HCT116 (cell line): ENCODE results near the gene GRXCR1. TPM values are rescaled to one million over a fixed set of nuclear protein-coding genes. Genes with fewer than 3 reads are reported as not detected.

Experiments
- ATAC-seq: fragments of 200-7000 bp; cut with Tn5 transposase; 2 replicates; pipeline ENCODE4 v1.9.1; 2020; ENCODE audit warnings: mild to moderate bottlenecking, moderate library complexity
- BruUV-seq: library from RNA; stranded (reverse); fragments of 400-500 nt; replicated peaks from 2 replicates; lab custom pipeline; 2021; lab: Mats Ljungman, UMichigan
- CTCF ChIA-PET: fragments of 300-600 bp; sonication (Branson Sonifier 250); formaldehyde crosslinking; loops from one replicate; lab custom pipeline; 2021; ENCODE audit warnings: antibody characterized with exemption; lab: Charles Lee
- POLR2A ChIA-PET: fragments of 300-600, 350-600 bp; sonication (Branson Sonifier 250); formaldehyde crosslinking; loops from one replicate; lab custom pipeline; 2021; ENCODE audit warnings: antibody characterized with exemption; lab: Charles Lee
- RAD21 ChIA-PET, 2 experiments: fragments of 300-600 bp; sonication (Branson Sonifier 250); formaldehyde crosslinking; loops; one replicate each; lab custom pipeline; 2023; ENCODE audit warnings: low total read pairs in 2 of 2; ENCODE audit not compliant: uncharacterized antibody in 2 of 2, unreplicated experiment in 2 of 2, low non-redundant PET in 1 of 2; lab: Charles Lee
- DNase-seq: peaks from one replicate; pipeline ENCODE4 v3.0.0-alpha.2; 2010; ENCODE audit warnings: low read depth, low spot score
- H2AFZ ChIP-seq: fragments of 200-600 bp; shearing (Covaris generic), sonication (generic); 2 replicates; pipeline ENCODE4 v1.6.1; 2017; ENCODE audit warnings: low read depth, mixed run types, mixed read lengths, antibody characterized with exemption, low read length; ENCODE audit not compliant: poor library complexity, severe bottlenecking
- H3K27ac ChIP-seq: 2 replicates; pipeline ENCODE4 v1.5.1; 2012; ENCODE audit warnings: low read depth, low read length
- H3K27me3 ChIP-seq: fragments of 200-600 bp; sonication (generic); 2 replicates; pipeline ENCODE4 v1.6.1; 2016; ENCODE audit warnings: mixed run types, low read length, mixed read lengths; ENCODE audit not compliant: insufficient read depth
- H3K36me3 ChIP-seq, 2 experiments: fragments of 200-500 bp in 1 of 2; fragments of 200-600 bp in 1 of 2; sonication (Bioruptor generic) in 1 of 2; sonication (generic) in 1 of 2; 2 replicates each; pipeline versions ENCODE4 v1.5.1 to v1.6.1; 2014 to 2016; ENCODE audit warnings: low read length in 2 of 2, inconsistent platforms in 1 of 2, mixed read lengths in 1 of 2, mixed run types in 1 of 2; ENCODE audit not compliant: insufficient read depth in 2 of 2, control insufficient read depth in 1 of 2
- H3K4me1 ChIP-seq, 2 experiments: fragments of 200-600 bp in 1 of 2; sonication (generic) in 1 of 2; 2 replicates each; pipeline versions ENCODE4 v1.5.1 to v1.6.1; 2012 to 2017; ENCODE audit warnings: low read length in 2 of 2, inconsistent platforms in 1 of 2, mild to moderate bottlenecking in 1 of 2, mixed read lengths in 1 of 2, mixed run types in 1 of 2, moderate library complexity in 1 of 2; ENCODE audit not compliant: insufficient read depth in 2 of 2, control insufficient read depth in 1 of 2
- H3K4me2 ChIP-seq: fragments of 200-600 bp; sonication (generic); 2 replicates; pipeline ENCODE4 v1.6.1; 2017; ENCODE audit warnings: mixed run types, low read length, mixed read lengths
- H3K4me3 ChIP-seq, 2 experiments: fragments of 200-600 bp in 1 of 2; sonication (generic) in 1 of 2; replicated peaks in 1 of 2; 2 replicates each; pipeline ENCODE4 v1.5.1; 2011 to 2016; ENCODE audit warnings: low read length in 2 of 2, control low read depth in 1 of 2, low read depth in 1 of 2, mild to moderate bottlenecking in 1 of 2, mixed read lengths in 1 of 2, mixed run types in 1 of 2
- H3K79me2 ChIP-seq: fragments of 200-600 bp; sonication (generic); 2 replicates; pipeline ENCODE4 v1.6.1; 2017; ENCODE audit warnings: mild to moderate bottlenecking, mixed run types, low read length, moderate library complexity, mixed read lengths; ENCODE audit not compliant: insufficient read depth
- H3K9ac ChIP-seq: fragments of 200-600 bp; sonication (generic); 2 replicates; pipeline ENCODE4 v1.6.1; 2016; ENCODE audit warnings: low read length, mixed read lengths
- H3K9me2 ChIP-seq: fragments of 200-600 bp; sonication (generic), shearing (Covaris generic); 2 replicates; pipeline ENCODE4 v1.6.1; 2017; ENCODE audit warnings: mixed run types, mild to moderate bottlenecking, moderate library complexity; ENCODE audit not compliant: insufficient read depth
- H3K9me3 ChIP-seq, 2 experiments: fragments of 200-500 bp in 1 of 2; fragments of 200-600 bp in 1 of 2; sonication (Bioruptor generic) in 1 of 2; sonication (generic) in 1 of 2; 2 replicates each; pipeline ENCODE4 v1.6.1; 2014 to 2017; ENCODE audit warnings: low read length in 2 of 2, mixed read lengths in 2 of 2, inconsistent platforms in 1 of 2, low read depth in 1 of 2, mild to moderate bottlenecking in 1 of 2, mixed run types in 1 of 2, moderate library complexity in 1 of 2; ENCODE audit not compliant: control insufficient read depth in 1 of 2, insufficient read depth in 1 of 2
- H4K20me1 ChIP-seq: fragments of 200-600 bp; sonication (generic), shearing (Covaris generic); 2 replicates; pipeline ENCODE4 v1.6.1; 2017; ENCODE audit warnings: mixed run types, mild to moderate bottlenecking, moderate library complexity; ENCODE audit not compliant: insufficient read depth
- ATF3 ChIP-seq: IDR thresholded peaks from 2 replicates; pipeline ENCODE4 v1.6.1; 2012
- CTCF ChIP-seq, 3 experiments: fragments of 200-600 bp in 1 of 3; sonication (generic) in 1 of 3; IDR thresholded peaks in 2 of 3; conservative IDR thresholded peaks in 1 of 3; 2 replicates each; pipeline ENCODE4 v1.5.1; 2012 to 2017; ENCODE audit warnings: low read depth in 2 of 3, low read length in 2 of 3, antibody characterized with exemption in 1 of 3, borderline replicate concordance in 1 of 3, control low read depth in 1 of 3, mild to moderate bottlenecking in 1 of 3, mixed read lengths in 1 of 3, mixed run types in 1 of 3, moderate library complexity in 1 of 3; ENCODE audit not compliant: insufficient read depth in 1 of 3
- EZH2phosphoT487 ChIP-seq: fragments of 200-600 bp; IDR thresholded peaks from 2 replicates; pipeline ENCODE4 v1.6.1; 2018; ENCODE audit warnings: antibody characterized with exemption, borderline replicate concordance
- FOSL1 ChIP-seq: IDR thresholded peaks from 2 replicates; pipeline ENCODE4 v1.6.1; 2012; ENCODE audit warnings: low read depth
- JUND ChIP-seq: IDR thresholded peaks from 2 replicates; pipeline ENCODE4 v1.6.1; 2012
- TCF7L2 ChIP-seq: IDR thresholded peaks from 2 replicates; pipeline ENCODE4 v1.7.0; 2011; ENCODE audit warnings: borderline replicate concordance, inconsistent platforms; ENCODE audit not compliant: insufficient read depth, insufficient read length; ENCODE audit errors: extremely low read depth
- ZBTB33 ChIP-seq: IDR thresholded peaks from 2 replicates; pipeline ENCODE4 v1.6.1; 2011; ENCODE audit warnings: mild to moderate bottlenecking, low read length, moderate library complexity; ENCODE audit not compliant: insufficient replicate concordance; ENCODE audit errors: extremely low read depth
- intact Hi-C: fragments of 100-400 bp; cut with micrococcal nuclease; formaldehyde crosslinking; loops from 2 replicates; pipeline ENCODE4 v1.10.0; 2022
- total RNA-seq: library from RNA; stranded (reverse); gene quantifications from one replicate; pipeline ENCODE4 v1.2.1, GENCODE V29; 2021; ENCODE audit not compliant: unreplicated experiment

GRXCR1 gene
- total RNA-seq, 1 experiment from 2014 or later = not detected

- Histone ChIP-seq H3K79me2 (no peaks in the 10 kb centered on the region), H3K27me3 (no peaks in the 10 kb centered on the region), H3K4me1 (no peaks in the 10 kb centered on the region), H3K9ac (no peak overlapping the region), H3K36me3 (no peaks in the 10 kb centered on the region), H4K20me1 (no peaks in the 10 kb centered on the region), H3K27ac (no peak overlapping the region), H3K9me3 (peaks cover 0 to 13% of the 10 kb centered on the region in 2 experiments; a peak in 2 of 4 replicates), H3K9me2 (no peaks in the 10 kb centered on the region), H3K4me2 (no peak overlapping the region), H3K4me3 (no peak overlapping the region), H2AFZ (no peak overlapping the region)
- no TSS peak for BruUV-seq
- no peak for ATAC-seq
- TF ChIP-seq ZBTB33 (no peak), CTCF (IDR thresholded peaks at IDR 0.05 in 2 of 3, conservative IDR thresholded peaks at IDR 0.05 in 1 of 3; ENCODE audit: borderline replicate concordance in 1 of 3, insufficient read depth in 1 of 3, low read depth in 2 of 3, low read length in 2 of 3) (no peak), FOSL1 (no peak), EZH2phosphoT487 (no peak), JUND (no peak), TCF7L2 (no peak), ATF3 (no peak)
- intact Hi-C loops = no loop called here
- DNase-seq = no peak
- CTCF ChIA-PET = no interaction called here
- RAD21 ChIA-PET = no interaction called here
- POLR2A ChIA-PET = no interaction called here
These were observed 33.4 kb downstream of the GRXCR1 start for GRCh38 chr4:42925921-42926320.
